Kidney epithelial cell (primary cell): ENCODE results near the gene SUPT3H. TPM values are rescaled to one million over a fixed set of nuclear protein-coding genes. Genes with fewer than 3 reads are reported as not detected.

ENCODE experiments used
- DNase-seq: peaks from one replicate; pipeline ENCODE4 v3.0.0-alpha.2; 2010; ENCODE audit warnings: low read depth
- H3K27me3 ChIP-seq: 2 replicates; pipeline ENCODE4 v1.6.0; 2011; ENCODE audit warnings: low read length; ENCODE audit not compliant: control insufficient read depth, insufficient read depth
- H3K36me3 ChIP-seq: 2 replicates; pipeline ENCODE4 v1.5.1; 2011; ENCODE audit warnings: low read length; ENCODE audit not compliant: control insufficient read depth, insufficient read depth
- H3K4me3 ChIP-seq: 2 replicates; pipeline ENCODE4 v1.5.1; 2011; ENCODE audit warnings: low read depth, mild to moderate bottlenecking, control low read depth, low read length
- total RNA-seq: library from RNA; depleted of rRNA; stranded (reverse); fragments of >200 nt; gene quantifications from 2 replicates; pipeline ENCODE4 v1.2.3, GENCODE V29; 2015
- TF ChIP-seq, protein P1 (sequence below): IDR thresholded peaks from 2 replicates; pipeline ENCODE4 v1.5.1; 2011; ENCODE audit warnings: mild to moderate bottlenecking, moderate library complexity, low read length, control low read depth, inconsistent platforms; ENCODE audit not compliant: insufficient read depth, poor library complexity, severe bottlenecking

Gene SUPT3H
- total RNA-seq, 1 donor from 2014 or later = 18.3 TPM

DNA sequence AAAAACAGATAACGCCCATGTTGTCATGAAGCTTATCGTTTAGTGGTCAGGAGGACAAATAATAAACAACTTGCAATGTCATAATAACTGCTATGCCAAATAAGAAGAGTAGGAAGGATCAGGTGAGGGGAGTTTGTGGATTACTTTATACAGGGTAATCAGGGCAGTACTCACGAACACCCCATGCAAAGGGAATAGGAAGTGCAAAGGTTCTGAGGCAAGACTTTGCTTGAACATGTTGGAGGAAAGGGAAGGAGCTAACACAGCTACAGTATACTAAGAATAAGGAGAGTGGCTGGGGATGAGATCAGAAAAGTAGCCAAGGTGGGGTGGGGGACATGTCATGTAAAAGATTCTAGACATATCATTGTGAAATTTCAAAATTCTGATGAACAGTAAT, 341.6 kb downstream of the SUPT3H start:
- TF ChIP-seq, protein P1, sequence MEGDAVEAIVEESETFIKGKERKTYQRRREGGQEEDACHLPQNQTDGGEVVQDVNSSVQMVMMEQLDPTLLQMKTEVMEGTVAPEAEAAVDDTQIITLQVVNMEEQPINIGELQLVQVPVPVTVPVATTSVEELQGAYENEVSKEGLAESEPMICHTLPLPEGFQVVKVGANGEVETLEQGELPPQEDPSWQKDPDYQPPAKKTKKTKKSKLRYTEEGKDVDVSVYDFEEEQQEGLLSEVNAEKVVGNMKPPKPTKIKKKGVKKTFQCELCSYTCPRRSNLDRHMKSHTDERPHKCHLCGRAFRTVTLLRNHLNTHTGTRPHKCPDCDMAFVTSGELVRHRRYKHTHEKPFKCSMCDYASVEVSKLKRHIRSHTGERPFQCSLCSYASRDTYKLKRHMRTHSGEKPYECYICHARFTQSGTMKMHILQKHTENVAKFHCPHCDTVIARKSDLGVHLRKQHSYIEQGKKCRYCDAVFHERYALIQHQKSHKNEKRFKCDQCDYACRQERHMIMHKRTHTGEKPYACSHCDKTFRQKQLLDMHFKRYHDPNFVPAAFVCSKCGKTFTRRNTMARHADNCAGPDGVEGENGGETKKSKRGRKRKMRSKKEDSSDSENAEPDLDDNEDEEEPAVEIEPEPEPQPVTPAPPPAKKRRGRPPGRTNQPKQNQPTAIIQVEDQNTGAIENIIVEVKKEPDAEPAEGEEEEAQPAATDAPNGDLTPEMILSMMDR = no peak
- H3K36me3 ChIP-seq = no peaks in the 10 kb centered on the region
- H3K27me3 ChIP-seq = no peaks in the 10 kb centered on the region
- DNase-seq = no peak
- no peak overlapping the region for H3K4me3 ChIP-seq

DNA sequence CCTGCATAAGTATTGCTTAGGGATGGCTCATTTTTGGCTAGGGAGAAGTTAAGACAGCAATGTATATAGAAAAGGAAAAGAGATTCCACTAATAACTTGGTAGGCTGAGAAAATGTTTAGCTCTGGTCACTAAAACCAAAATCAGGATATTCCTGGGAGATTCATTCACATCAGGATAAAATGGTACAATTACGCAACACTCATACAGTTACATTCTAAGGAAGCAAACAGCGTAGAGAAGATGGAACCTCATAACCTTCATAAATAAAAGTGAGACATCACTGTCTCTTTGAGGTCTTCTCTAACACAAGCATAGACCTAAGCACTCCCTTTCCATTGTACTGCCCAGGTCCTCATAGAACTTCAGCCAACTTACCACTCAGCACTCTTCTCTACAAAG, 345.3 kb downstream of the SUPT3H start:
- no peak overlapping the region for H3K4me3 ChIP-seq
- DNase-seq = no peak
- TF ChIP-seq, protein P1 = no peak
- no peaks in the 10 kb centered on the region for H3K27me3 ChIP-seq
- no peaks in the 10 kb centered on the region for H3K36me3 ChIP-seq

DNA sequence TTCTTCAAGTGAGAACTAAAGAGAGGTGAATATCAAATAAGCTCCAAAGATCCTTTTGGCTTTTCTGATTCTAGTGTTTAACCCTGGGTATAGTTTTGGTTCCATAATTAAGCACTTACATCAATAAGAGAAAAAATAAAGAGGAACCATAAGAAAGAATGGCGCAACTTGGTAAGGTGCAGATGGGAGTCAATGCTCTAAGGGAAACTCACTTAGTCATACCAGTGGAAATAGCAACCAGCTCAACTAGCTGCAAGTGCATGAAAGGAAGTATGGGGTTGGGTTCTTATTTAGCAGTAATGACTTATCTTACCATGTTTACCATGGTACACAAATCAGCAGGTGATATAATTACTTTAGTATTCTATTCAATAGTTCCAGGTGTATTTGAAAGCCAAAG, 346.1 kb downstream of the SUPT3H start:
- TF ChIP-seq, protein P1 = no peak
- Histone ChIP-seq H3K27me3 (no peaks in the 10 kb centered on the region), H3K36me3 (no peaks in the 10 kb centered on the region), H3K4me3 (no peak overlapping the region)
- no peak for DNase-seq

DNA sequence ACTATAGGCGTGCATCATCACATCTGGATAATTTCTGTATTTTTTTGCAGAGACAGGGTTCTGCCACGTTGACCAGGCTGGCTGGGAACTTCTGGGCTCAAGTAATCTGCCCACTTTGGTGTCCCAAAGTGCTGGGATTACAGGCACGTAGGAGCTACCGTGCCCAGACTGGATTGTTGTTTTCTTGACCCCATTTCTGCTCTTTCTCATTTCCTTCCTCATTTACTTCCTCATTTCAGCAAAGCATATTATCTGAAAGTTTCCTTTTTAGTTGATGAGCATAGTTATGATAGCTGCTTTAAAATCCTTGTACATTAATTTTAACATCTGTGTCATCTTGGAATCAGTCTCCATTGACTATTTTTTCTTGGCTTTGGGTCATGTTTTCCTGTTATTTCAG, 350.6 kb downstream of the SUPT3H start:
- Histone ChIP-seq H3K36me3 (no peaks in the 10 kb centered on the region), H3K4me3 (no peak overlapping the region), H3K27me3 (no peaks in the 10 kb centered on the region)
- TF ChIP-seq, protein P1 = no peak
- no peak for DNase-seq

DNA sequence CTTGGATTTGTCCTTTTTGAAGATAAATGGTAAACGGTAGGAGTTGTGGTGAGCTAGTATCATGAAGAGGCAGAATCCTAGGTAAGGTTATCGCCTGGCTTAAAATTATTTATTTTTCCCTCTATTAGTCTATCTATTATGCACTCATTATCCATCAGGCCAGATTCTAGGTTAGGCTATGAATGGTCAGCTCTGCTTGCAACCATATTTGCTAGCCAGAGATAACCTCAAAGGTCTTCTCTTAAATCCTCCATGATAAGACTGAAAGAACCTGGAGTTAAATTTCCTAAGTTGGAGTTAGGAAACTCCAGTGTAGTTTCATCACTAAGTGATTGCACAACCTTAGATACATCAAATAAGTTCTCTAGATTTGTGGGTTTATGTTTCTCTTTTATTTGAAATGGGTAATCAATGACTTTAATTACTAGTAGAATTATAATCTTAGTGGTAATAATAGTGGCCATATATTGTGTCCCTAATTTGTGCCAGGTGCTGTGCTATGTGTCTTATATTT, 351.7 kb downstream of the SUPT3H start:
- Histone ChIP-seq H3K27me3 (no peaks in the 10 kb centered on the region), H3K36me3 (no peaks in the 10 kb centered on the region), H3K4me3 (no peak overlapping the region)
- DNase-seq = no peak
- TF ChIP-seq, protein P1 = no peak

DNA sequence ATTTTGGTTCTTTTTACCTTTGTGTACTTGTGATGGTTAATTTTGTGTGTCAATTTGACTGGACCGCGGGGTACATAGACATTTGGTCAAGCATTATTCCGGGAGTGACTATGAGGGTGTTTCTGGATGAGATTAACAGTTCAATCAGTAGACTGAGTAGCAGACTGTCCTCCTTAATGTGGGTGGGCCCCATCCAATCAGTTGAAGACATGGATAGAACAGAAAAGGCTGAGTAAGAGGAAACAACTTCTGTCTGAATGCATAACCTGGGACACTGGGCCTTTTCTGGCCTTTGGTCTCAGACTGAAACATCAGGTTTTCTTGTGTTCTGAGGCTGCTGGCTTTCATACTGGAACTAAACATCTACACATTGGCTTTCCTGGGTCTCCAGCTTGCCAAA, 353.1 kb downstream of the SUPT3H start:
- no peaks in the 10 kb centered on the region for H3K27me3 ChIP-seq
- TF ChIP-seq, protein P1 = no peak
- no peak overlapping the region for H3K4me3 ChIP-seq
- no peaks in the 10 kb centered on the region for H3K36me3 ChIP-seq
- DNase-seq = no peak
